ENCODE measurements around the gene ALDH3A2.

- no peak for TF ChIP-seq CTCF (IDR thresholded peaks at IDR 0.05; ENCODE audit: low read depth, low read length)
- no peak for TF ChIP-seq EZH2phosphoT487 (IDR thresholded peaks at IDR 0.05; ENCODE audit: low read depth)
These were observed 7.8 kb downstream of the ALDH3A2 start for GRCh38 chr17:19656336-19656735.

Data from OCI-LY3 (cell line).